NCI-H82 (cell line): ENCODE data around the gene APBA2.

ENCODE experiments used
- DNase-seq: peaks from one replicate; lab custom pipeline; 2025; lab: John Stamatoyannopoulos, UW

The APBA2 gene

DNA sequence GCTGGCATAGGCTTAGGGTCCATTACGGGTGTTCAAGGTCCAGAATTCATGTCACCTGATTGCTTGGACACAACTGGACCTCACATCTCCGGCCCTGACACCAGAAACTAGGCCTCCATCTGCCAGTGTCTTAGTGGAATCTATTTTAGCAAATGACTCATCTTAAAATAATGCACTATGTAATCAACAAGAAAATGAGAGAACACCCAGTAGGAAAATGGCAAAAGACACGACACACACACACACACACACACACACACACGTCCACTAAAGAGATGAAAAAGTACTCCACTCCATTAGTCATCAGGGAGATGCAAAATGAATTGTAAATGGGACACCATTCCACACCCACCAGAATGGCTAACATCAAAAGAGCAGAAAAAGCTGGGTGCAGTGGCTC, 11.2 kb downstream of the APBA2 start:
- no peak for DNase-seq

DNA sequence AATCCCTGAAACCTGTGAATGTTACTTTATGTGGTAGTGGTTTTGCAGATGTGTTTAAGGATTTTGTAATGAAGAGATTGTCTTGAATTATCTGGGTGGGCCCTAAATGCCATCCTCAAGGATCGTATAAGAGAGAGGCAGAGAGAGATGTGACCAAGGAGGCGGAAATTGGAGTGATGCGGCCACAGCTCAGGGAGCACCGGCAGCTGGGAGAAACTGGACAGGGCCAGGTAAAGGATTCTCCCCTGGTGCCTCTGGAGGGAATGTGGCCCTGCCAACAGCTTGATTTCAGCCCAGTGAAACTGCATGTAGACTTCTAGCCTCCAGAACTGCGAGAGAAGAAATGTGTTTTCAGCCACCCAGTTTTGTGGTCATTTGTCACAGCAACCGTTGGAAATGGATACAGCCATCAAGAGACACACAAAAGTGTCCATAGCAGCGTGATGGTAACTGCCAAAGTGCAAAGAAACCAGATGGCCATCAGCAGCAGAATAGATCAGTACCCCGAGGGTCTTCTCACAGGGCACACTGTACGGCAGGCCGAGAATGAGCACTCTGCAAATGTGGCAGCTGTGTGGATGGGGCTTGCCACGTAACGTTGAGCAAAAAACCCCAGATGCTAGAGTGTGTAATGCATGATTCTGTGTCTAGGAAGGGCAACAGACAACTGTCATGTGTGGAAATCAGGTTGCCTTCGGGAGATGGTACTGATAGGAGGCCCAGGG, 12.2 kb downstream of the APBA2 start:
- DNase-seq, result no peak

DNA sequence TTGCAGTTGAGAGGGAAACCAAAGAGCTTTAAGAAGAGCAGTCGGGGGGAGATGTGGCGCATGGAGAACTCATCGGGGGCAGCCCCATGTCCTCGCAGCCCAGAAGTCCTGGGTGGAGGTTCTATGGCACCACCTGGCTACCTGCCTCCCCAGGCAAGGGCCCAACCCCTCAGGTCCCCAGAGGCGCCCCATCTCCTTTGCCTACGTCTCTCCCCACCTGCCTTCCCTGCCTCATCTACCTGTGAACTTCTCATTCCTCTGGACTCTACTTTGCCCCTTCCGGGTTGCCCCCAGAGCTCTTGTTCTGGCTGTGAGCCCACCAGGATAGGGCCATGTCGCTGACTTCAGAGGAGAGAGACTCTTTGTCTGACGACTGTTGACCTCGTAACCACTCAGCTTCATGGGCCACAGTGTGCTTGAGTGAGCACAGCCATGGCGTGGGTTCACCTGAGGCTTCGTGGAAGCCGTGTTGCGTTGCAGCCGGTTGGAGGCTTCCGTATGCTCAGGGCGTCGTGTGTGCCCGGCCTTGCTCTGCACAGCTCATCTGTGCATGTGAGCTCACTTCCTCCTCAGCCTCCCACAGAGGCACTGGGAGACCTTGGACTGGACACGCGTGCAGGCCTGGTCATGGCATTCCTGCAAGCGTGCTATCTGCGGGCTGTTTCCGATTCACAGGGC, 13.4 kb downstream of the APBA2 start:
- no peak for DNase-seq

DNA sequence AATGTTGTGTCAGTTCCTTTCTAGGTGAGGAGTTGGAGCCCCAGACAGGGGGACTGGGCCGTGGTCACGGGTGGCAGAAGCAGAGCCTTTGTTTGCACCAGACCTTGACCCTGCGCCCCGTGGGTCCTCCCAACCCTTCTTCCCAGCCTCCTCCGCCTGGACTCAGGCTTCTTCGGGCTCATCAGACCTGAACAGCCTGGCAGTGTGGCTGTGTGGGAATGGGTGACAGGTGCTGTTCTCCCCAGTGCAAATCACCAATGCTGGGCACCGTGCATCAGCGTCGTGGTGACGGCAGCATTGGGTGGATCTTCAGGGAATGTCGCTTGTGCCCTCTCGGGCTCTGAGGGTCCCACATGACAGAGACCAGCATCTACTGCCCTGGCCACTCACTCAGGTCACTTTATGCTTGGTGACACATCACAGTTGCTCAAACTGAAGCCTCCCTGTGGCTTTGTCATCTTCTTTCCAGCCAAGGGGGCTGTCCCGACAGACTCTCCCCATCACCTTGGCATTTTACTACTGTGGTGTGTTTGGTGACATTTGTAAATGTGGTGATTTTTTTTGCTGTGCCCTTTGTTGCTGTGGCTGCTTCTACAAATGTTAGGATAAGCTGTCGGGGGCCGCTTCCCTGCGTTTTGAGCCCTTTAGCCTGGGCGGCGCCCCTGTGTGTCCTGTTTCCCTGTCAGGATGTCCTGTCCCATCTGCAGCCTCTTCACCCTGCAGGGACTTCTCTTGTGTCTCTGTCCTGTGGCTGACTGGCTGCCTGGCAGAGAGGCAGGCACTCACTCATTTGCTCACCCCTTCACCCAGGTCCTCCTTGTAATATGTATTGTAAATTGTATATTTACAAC, 14.5 kb downstream of the APBA2 start:
- no peak for DNase-seq

DNA sequence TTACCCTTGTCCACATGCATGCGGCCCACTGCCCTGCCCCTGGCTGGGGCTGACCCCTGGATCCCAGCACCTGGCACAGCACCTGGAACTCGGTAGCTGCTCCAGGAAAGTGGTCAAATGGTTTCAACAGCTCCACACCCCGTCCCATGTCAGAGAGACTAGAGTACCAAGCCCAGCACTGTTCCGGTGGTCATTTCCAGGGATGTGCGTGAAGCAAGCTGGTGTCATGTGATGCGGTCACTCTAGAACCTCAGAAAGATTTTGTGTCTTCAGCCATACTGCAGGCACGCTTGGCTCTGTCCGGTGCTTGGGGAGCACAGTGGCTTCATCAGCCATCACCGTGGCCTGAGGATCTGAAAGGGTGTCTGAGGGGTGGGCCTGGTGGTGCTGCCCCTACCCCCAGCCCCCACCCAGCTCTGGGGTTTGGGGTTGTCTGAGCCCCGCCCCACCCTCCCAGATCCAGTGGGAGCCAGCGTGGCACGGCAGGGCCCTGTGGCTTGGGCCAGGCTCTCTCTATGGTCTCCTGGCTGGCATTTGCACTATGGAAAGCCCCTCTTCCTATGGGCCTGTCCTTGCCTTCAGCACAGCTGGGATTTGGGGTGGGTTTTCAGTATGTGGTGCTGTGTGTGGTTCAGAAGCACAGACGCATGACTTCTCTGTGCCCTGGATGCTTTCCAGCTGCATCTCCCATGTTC, 15.3 kb downstream of the APBA2 start:
- no peak for DNase-seq

DNA sequence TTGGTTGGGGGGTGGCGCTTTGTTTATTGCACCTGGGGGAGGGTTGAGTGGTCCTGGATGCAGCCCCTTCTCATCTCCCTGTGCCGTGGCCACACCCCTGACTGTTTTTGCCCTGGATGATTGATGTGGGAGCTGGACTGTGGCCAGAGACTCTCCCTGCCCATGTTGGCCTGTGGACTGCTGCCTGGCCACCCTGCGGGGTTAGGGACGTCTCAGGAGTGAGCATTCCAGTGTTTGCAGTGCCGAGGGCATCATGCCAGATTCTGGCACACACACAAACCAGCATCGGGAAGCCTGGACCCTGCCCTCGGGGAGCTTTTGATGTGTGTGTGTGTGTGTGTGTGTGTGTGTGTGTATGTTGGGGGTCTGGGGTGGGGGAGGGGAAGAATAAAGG, 15.8 kb downstream of the APBA2 start:
- DNase-seq, result no peak

DNA sequence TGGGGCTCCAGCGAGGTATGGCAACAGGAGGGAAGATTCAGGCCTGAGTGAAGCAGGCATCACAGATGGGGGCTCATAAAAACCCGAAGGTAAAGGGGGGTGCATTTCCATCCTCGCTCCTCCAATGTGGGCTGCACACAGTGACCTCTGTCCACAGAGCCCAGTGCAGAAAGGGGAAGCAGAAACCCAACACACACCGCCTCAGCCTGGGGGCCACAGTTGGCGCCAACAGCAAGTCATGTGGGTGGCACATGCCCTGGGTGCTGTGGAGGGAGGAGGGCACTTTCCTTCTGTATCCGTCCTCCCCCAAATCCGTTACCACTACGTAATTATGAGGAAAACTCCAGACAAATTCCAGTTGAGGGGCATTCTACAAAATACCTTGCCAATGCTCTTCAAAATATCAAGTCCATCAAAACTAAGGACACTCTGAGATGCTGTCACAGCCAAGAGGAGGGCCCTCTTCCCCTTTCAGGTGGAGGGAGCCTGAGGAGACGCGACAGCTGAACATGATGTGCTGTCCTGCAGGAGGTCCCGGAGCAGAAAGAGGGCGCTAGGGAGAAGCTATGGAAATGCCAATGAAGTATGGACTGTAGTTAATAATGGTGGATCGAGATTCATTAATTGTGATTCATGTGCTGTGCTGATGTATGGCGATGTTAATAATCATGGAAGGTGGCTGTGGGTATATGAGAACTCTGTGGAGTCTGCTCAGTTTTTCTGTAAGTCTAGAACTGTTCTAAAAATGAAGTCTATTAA, 16.4 kb downstream of the APBA2 start:
- DNase-seq, result peak; percentile 18

DNA sequence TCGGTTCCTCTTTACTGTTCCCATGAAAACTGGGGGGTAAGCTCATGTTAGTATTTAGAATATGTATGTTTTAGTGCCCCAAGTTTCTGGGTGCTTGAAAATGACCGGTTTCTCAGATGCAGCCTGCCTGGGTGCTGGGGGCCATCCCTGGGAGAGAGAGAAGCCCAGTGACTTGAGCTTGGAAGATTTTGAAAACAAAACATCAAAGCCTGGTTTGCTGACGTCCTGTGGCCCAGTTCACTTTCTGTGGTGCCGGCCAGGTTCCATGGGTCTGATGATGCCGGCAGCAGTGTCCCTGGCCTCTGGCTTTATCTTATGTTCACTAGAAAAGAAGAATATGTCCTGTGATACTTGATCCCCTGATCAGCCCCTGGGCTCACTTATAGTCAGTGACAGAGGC, 17.1 kb downstream of the APBA2 start:
- DNase-seq, result no peak

DNA sequence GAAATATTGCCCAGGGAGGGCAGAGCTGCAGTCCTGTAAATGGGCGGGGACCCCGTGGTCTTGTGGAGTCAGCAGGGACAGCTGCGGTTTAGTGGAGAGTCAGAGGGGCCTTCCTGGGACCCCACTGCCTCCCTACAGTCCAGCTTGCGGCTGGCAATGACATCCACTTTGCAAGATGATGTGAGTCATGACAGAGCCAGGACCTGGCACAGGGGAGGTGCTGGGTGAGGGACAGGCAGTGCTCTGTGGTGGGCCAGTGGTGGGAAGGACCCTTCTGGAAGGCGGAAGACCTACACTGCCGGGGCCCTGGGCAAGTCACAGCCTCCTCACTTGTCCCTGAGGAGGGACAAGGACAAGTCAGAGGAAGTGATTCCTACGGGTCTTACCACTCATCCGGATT, 17.8 kb downstream of the APBA2 start:
- no peak for DNase-seq

DNA sequence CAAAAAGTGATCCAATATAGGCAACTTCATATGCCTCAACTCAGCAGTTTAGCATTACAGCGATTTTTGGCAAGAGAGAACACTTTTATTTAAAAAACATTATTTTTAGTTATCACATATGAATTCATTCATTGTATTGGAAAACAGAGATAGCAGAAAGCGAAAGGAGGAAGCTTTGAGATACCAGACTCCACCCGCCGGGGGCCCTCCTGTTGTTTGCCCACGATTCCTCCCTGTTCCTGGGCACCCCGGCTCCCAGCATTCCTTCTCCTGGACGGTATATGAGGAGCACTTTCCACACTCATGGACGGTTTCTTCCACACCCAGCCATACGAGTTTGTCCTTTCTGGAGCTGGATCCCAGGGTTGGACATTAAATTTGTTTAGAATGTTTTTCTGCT, 18.2 kb downstream of the APBA2 start:
- DNase-seq, result no peak

DNA sequence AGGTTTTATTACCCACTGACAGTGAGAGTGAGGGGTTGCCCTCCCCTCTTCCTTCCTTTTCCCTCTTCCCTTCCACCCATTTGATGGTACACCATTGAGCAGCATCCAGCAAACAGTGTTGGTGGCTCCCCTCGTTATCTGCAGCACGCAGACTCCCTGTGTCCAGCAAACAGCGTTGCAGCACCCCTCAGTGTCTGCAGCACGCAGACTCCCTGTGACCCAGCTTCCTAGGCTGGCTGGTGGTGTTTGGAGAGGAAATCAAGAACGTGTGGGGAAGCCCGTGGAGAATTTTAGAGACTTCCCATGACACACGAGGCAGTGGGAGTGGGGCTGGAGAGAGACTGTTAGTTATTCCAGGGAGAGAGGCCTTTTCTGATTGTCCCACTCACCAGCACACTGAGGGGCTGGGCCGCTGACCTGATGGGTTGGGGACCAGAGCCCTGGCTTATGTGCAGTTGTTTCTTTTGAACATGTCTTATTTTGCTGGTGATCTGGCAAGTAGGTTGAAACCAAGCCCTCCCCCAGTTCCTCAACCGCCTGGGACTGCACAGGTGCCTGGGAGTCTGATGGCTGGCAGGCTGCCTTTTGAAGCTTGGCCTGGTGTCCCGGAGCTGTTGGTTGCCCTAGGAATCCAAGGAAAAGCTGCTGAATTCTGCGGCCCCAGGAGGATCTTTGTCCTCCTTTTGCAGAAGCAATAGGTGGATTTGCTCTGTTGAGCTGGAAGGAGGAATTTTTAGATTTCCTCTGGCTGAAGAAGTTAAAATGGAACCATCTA, 19.0 kb downstream of the APBA2 start:
- no peak for DNase-seq

DNA sequence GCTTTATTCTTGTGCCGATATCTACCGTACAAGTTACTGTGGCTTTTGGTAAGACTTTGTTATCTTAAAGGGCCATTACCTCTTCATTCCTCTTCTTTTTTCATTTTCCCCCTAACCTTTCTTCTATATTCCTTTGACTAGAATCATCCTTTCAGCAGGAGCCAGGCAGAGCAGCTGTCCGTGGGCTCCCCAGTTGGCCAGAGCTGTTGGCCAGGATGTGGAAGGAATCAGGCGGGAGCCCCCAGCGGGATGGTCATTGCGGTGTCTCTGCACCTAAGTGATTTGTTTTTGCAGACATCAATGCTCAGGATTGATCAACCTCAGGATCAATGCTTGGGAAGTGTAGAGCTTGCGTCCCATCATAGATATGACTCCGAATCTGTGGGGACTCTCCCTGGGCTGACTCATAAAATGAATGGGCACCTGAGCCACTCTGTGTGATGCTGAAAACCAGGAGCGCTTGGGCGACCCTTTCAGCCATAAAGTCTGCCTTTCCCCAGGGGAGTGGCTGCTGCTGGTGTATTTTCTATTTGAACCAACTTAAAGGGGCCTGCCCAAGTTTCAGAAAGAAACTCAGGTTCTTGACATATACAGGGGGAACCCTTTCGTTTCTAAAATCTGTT, 21.7 kb downstream of the APBA2 start:
- DNase-seq, result no peak

DNA sequence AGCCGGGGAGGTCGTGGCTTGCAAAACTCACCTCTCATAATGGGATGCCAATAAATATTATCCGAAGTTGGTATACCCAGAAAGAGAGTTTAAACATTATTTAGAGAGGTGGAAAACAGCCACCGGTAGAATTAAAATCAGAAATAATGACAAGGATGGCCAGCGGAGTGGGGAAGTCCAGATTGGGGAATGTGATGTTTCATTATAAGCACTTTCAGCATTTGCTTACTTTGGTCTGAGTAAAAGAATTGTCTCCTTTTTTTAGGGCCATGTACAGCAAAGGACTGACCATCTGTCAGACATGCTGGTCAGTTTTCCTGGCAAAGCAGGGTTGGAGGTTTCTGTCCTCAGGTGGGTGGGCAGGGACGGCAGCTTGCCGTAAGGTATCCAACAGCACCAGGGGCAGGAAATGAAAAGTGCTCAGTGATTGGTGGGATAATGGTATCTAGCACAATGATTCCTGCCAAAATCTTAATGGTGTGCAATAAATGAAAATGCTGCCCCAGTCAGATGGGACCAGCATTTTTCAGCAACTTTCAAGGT, 24.3 kb downstream of the APBA2 start:
- no peak for DNase-seq

DNA sequence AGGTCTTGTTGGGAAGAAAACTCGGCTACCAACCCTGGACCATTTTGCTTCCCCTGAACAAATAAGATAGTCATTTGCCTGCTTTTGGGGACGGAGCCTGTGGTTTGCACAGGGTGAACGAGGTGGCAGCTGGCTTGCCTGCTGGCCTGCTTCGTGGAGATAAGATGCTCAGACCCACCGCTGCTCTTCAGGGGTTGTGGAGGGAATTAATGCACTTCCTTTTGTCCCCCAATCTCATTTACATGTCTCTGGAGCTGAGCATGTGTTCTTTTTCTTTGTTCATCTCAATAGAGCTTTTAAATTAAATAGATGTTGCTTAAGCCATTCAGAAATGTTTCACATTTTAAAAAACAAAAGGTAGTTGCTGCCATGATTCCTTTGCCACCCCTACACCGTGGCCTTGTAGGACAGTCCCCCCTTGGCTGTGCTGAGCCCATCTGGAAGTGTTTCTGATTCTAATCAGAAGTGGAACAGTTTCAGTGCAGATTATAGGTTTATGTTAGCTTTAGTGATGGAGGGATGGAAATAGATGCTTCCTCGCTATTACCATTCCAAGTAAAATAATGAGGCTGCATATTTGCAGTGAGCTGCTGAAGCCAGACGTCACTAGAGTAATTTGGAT, 25.6 kb downstream of the APBA2 start:
- DNase-seq, result peak; percentile 63

DNA sequence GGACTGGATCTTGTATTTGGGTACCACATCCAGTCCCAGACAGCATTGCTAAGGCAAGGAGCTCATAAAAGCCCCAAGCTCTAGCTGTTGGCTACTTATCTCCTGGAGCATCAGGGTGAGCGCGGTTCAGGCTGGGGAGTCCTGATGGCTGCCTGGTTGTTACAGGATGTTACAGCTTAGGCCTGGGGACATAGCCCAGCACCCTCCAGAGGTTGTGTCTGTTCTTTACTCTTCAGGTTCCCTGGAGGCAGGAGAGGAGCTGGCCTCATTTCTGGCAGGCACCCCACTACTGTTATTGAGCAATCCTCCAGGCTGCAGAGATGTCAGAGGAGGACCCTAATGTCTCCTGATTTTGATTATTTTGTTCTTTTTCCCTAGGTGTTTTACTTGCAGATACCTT, 26.6 kb downstream of the APBA2 start:
- DNase-seq, result peak; percentile 32

DNA sequence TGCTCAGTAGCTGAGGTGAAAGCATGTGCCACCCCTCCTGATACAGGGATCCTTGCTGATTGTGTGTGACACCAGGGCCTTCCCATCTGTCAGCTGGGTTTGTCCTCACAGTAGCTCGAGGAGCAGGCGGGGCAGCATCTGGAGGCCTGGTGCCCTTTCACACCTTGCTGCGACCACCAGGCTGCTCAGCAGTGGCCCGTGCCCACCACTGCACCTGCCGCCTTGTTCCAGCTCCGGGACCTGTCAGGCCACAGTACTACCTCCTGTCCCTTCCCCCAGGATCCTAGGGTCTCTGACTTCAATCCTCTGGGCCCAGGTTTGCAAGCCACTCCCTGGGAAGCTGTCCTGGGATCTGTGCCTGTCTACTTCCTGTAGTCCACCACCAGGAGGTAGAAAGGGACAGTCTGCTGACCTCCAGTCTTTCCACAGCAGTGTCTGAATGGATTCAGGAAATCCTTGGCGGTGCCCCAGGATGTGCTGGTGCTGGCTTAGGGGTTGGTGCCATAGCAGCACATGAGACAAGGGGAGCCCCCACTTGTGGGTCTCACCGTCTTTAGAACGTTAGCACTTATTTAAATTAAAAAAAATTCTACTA, 27.5 kb downstream of the APBA2 start:
- DNase-seq, result peak; percentile 22

DNA sequence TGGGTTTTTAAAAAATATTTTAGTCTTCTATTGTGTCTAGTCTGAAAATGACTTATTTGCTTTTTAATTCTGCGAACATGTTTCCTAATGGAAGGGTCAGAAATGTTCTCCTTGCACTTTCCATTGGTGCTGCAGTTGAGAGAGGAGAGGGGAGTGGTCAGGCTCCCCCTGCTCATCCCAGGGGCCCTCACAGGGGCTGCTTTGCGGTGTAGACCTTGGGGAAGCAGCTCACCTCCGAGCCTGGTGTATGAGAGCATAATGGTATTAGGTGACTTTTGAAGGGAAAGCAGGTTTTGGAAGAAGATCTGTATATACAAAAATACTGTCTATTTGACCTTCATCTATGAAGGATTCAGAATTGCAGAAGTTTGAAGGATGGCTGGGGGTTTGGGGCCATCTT, 28.3 kb downstream of the APBA2 start:
- DNase-seq, result no peak

DNA sequence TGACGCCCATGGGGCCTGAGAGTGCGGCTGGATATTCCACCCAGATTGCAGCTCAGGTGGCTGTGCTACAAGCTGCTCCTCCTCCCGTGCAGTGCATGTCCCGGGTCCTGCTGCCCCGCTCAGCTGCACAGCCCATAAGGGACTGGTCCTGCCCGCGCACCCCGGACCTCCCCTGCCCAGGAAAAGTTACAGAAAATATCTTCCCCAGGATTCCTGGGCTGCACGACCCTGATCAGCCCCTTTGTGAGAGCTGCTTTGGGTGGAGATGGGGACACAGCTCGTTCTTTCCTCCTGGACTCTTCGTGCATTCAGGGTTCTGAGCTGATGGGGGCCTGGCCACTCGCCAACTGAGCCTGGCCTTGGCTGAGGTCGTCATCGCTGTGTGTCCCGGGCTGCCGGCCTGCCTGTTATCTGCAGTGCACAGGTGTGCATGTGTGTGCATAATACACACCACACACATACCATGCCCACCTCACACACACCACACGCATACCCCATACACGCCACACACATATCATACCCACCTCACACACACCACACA, 28.8 kb downstream of the APBA2 start:
- peak; percentile 5 for DNase-seq
